ENCODE data around the gene SNCG.
"Not testable (repeated sequence)": the region's sequence is repeated elsewhere in the genome, so short reads cannot be mapped to it uniquely, and the experiment has no call there.

SNCG gene

GRCh38 chr10:87007124-87007523 lies 48.7 kb downstream of the SNCG start:
- H3K4me1 Mint-ChIP-seq (ENCODE audit: low read depth); H3K4me3 Mint-ChIP-seq; H3K27ac Mint-ChIP-seq; H3K9me3 Mint-ChIP-seq; H3K27me3 Mint-ChIP-seq; H3K36me3 Mint-ChIP-seq (ENCODE audit: low read depth); DNase-seq: not testable (repeated sequence)

GRCh38 chr10:87007674-87008073 lies 49.3 kb downstream of the SNCG start:
- not testable (repeated sequence) for H3K4me1 Mint-ChIP-seq (ENCODE audit: low read depth); H3K36me3 Mint-ChIP-seq (ENCODE audit: low read depth); H3K27me3 Mint-ChIP-seq; H3K9me3 Mint-ChIP-seq; H3K4me3 Mint-ChIP-seq; H3K27ac Mint-ChIP-seq; DNase-seq

- DNase-seq; H3K9me3 Mint-ChIP-seq; H3K36me3 Mint-ChIP-seq (ENCODE audit: low read depth); H3K27ac Mint-ChIP-seq; H3K27me3 Mint-ChIP-seq; H3K4me1 Mint-ChIP-seq (ENCODE audit: low read depth); H3K4me3 Mint-ChIP-seq: not testable (repeated sequence)
Measured at GRCh38 chr10:87008303-87008702, 49.9 kb downstream of the SNCG start.

- not testable (repeated sequence) for H3K27ac Mint-ChIP-seq; H3K4me1 Mint-ChIP-seq (ENCODE audit: low read depth); H3K9me3 Mint-ChIP-seq; H3K36me3 Mint-ChIP-seq (ENCODE audit: low read depth); H3K4me3 Mint-ChIP-seq; DNase-seq; H3K27me3 Mint-ChIP-seq
Measured at GRCh38 chr10:87009134-87009696, 50.8 kb downstream of the SNCG start.

Data from activated T-cell treated with anti-CD3 and anti-CD28 coated beads, Interleukin-2, amount 50 U/mL, for 24 hours (primary cell).